Measurements from ENCODE around the gene WNK2.

Gene WNK2

DNA sequence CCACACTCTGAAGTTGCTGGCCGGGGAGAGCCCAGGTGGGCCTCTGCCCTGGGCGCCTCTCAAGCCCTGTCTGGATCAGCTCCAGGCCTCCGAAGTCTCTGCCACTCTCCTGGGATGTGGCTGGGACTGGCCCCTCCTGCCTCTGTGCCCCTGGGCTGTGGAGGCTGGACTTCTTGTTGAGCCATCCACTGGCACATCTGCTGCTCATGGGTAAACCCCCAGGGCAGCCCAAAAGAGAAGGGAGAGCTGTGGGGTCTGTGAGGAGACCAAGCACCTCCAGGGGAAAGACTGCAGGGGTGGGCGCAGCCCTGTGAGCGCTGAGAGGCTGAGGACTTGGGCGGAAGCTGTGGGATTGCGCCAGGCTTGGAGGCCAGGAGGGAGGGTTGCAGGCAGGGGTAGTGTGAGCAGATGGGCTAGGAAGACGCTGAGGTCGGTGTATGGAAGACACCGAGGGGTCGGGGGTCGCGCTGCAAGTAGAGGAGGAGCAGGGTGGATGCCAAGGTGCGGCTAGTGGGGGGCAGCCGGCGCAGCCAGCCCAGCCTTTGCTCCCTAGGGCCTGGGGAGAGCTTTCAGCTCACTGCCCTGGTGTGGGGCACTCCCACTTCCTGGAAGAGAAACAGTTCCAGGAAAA lies 118.1 kb downstream of the WNK2 start:
- in situ Hi-C loops (cut with HindIII; ENCODE audit: low sequenced_read_pairs), result no loop called here

DNA sequence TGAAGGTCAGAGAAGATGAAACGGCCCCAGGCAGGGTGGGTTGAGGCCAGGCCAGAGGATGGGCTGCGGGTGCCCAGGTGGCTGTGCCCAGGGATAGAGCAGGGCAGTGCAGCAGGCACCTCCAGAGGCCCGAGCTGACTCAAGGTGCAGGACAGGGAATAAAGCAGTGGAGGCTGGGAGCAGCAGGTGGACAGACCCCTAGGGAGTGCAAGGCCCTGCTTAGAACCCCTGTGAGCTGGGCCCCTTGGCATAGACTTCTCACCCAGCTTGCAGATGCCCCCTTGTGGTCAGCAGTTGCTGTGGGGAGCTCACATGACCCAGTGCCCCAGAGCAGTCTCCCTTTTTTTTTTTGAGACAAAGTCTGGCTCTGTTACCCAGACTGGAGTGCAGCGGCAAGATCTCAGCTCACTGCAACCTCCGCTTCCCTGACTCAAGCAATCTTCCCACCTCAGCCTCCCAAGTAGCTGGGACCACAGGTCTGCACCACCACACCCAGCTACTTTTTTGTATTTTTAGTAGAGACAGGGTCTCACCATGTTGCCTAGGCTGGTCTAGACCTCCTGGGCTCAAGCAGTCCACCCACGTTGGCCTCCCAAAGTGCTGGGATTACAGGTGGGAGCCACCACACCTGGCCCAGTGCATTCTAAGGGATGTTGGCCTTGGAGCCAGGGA lies 118.8 kb downstream of the WNK2 start:
- in situ Hi-C loops (cut with HindIII; ENCODE audit: low sequenced_read_pairs), result no loop called here

DNA sequence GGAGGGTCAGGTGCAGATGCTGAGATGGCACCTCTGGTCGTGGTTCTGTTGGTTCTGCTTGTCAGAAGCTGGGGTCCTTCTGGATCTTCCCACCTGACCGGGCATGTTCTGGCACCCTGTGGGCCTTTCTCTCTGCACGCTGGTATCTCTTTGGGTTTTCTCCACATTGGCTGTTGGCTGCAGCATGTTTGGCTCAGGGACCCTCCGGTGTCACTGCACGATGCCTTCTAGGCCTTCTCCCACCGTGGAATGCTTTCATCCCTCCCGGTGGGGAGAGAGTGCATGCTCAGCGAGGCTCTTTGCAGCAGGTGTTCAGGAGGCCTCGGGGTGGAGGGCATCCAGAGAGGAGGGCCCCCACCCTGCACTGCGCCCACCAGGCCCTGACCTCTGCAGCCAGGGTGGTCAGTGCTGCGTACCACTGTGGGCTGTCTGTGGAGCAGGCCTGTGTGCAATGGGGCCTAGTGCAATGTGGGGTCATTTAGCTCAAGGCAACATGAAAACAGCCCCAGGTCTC lies 119.4 kb downstream of the WNK2 start:
- in situ Hi-C loops (cut with HindIII; ENCODE audit: low sequenced_read_pairs), result no loop called here

DNA sequence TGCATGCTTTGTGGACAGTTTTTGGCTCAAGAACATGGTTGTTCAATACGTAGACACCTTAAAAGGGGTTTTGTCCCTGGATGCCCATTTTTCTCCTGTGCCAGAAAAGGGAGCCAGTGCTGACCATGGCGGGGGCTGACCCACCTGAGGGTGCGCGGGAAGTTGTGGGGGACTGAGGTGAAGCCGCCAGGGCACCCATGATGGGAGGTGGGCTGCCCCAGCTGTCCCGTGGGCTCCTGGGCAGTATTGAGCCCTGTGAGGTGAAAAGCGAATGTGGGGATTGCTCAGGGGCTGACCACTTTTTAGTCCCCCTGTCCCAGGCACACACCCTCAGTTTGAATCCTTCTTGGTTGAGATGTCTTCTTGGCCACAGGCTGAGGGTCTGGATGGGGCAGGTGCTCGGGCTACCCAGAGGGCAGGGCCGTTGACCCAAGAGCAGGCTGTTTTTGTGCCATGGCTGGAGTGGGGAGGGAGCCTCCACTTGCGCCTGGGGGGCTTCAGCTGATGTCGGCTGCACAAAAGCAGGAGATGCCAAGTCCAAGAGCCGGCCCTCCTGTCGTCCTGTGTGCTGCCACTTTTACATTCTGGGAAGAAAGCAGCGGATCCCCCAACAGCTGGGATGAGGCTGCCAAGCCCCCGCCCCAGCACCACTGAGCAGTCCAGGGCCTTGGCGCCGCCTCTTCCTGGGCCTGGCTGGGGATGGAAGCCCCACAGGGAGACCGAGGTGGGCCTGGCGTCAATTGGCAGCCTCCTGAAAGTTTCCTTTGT lies 120.1 kb downstream of the WNK2 start:
- in situ Hi-C loops (cut with HindIII; ENCODE audit: low sequenced_read_pairs), result no loop called here

DNA sequence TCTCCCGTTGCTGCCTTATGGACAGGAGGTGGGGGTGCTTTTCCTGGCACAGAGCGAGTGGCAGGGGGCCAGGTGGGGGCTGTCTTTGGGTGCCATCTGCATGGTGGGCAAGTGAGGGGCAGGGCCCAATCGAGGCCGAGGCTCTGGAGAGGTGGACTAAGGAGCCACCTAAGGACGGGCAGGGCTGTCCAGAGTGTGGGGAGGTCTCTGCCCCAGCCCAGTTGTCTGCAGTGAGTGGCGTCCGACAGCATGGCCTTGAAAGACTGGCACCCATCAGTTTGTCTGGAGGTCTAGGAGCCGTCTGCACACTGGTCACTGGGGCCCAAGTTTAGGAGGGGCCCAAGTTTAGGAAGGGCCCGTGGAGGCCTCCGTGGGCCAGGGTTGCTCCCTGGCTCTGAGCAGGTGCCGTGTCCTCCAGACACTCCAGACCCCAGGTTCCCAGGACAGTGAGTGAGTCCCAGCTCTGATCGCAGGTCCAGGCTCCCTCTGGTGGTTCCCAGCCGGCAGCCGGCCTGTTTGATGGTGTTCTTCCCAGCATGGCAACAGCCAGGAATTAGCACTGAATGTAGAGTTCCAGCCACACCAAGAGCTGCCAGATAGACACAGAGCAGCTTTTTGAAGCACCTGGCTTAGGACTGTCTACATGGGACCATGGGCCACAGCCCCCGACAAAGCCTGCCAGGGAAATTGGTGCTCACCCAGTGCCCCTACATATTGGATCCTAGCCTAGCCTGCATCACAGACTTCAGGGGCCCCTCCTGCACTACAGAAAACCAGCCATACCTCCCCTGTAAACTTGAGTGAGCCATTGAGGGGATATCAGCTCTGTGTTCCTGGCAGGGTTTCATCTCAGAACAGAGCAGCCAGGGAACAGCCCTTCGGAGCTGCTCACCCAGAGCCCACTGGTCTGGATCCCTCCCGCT lies 120.9 kb downstream of the WNK2 start:
- in situ Hi-C loops (cut with HindIII; ENCODE audit: low sequenced_read_pairs), result no loop called here

DNA sequence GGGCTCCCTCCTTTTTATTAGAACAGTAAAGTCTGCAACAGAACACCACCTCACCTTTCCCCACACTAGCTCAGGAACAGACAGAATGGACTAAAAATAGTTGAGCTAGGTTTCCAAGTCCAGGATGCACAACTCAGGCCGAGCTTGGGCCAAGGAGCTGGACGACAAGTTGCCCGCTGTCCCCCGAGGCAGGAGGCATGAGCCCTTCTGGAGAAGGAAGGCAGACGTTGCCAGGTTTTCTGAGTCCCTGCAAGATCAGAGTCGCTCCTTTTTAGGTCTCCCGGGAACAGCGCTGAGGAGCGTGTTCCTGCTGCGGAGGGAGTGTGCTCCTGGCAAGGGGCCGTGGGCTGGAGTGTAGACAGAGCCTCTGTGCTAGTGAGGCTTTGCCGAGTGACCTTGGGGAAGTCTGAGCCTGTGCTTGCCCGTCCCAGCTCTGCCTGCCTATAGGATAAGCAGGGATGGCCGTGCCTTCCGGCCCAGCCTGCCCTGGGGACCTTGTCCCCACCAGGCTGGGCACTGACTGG lies 121.6 kb downstream of the WNK2 start:
- in situ Hi-C loops (cut with HindIII; ENCODE audit: low sequenced_read_pairs), result no loop called here

DNA sequence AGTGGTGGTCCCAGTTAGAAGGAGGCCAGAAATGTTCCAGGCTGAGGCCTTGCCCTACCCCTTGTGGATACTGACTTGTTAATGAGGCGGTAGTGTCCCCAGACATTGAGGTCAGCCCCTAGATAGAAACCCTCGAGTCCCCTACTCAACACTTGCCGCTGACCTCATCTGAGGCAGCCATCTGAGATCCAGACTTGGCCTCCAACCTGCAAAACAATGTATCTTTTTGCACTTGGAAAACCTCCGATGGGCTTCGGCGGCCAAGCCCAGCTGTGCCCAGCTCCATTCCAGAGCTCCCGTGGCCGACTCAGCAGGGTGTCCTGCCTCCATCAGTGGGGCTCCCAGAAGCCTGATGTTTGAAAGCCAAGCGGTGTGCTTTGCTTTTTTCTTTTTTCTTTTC lies 122.1 kb downstream of the WNK2 start:
- in situ Hi-C loops (cut with HindIII; ENCODE audit: low sequenced_read_pairs), result no loop called here

DNA sequence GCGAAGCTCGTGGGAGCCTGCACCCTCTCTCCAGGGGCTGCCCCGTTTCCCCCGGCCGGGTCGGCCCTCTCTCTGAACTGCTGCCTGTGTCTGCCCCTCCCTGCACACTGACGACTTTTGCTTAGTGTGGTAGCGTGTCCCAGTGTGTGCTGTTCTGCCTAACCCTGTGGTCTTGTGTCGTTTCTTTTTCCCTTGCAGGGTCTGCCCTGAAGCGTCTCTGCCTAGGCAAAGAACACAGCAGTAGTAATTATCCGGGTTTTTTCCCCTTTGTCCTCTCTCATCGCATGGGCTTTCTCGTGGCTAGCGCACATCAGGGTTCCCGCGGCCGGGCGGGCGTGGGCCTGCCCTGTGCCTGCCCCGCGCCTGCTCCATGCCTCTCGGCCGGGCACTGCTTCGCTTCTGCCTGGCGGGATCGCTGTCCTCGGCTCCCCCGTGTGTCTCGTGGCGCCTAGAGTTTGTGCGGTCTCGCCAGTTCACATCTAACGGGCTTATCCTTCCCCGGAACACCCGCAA lies 122.7 kb downstream of the WNK2 start:
- in situ Hi-C loops (cut with HindIII; ENCODE audit: low sequenced_read_pairs), result no loop called here

DNA sequence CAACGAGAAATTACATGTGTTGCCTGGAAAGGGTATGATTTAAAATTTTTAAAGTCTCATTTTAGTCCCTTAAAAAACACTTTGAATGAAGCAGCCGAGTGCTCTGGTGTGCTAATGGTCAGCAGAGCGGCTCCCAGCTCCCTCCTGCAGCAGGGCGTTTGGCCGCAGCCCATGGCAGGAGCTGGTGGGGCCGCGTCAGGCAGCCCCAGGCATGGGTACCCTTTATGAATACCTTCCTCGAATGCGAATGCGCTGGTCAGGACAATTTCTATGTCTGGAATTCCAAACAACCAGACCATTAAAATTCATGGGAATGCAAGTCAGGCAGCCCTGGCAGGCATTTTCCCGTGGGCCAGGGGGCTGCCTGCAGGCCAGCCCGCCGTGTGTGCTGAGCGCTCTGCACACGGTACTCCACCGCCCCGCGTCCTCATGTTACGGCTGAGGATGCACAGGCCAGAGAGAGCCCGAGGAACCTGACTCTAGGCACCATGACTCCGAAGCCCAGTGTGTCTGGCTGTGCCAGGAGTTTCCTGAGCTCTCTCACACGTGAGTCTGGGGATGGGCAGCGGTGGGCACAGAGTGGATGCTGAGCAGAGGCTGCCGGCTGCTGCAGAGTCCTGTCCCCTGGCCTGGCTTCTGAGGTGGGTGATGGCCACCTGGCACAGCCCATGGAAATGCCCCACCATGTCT lies 123.7 kb downstream of the WNK2 start:
- in situ Hi-C loops (cut with HindIII; ENCODE audit: low sequenced_read_pairs), result no loop called here

DNA sequence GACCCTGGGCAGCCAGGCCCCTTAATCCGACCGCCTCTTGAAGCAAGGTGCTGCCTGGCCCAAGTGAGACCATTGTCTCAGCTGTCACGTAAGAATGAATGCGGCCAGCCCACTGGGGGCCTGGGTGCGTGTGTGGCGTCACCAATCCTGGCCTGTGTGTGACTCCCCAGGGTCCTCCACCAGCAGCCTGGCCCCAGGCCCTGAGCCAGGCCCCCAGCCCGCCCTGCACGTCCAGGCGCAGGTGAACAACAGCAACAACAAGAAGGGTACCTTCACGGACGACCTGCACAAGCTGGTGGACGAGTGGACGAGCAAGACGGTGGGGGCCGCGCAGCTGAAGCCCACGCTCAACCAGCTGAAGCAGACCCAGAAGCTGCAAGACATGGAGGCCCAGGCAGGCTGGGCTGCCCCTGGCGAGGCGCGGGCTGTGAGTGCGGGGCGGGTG lies 124.2 kb downstream of the WNK2 start:
- in situ Hi-C loops (cut with HindIII; ENCODE audit: low sequenced_read_pairs), result no loop called here

DNA sequence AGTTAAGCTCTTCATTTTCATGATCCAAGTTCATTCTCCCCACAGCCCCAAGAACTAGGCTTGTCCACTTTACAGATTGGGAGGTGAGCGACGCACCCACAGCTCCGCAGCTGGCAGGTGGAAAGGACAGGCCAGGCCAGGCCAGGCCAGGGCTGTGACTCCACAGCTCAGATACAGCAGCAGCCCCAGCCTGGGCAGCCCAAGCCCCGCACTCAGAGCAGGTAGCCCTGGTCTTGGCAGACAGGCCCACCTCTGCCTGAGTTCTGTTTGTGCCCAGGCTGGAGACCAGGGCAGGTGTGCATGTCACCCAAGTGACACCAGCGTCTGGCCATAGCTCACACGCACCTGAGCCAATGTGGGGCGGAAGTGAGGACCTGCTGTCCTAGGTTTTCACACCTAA lies 124.7 kb downstream of the WNK2 start:
- in situ Hi-C loops (cut with HindIII; ENCODE audit: low sequenced_read_pairs), result no loop called here

DNA sequence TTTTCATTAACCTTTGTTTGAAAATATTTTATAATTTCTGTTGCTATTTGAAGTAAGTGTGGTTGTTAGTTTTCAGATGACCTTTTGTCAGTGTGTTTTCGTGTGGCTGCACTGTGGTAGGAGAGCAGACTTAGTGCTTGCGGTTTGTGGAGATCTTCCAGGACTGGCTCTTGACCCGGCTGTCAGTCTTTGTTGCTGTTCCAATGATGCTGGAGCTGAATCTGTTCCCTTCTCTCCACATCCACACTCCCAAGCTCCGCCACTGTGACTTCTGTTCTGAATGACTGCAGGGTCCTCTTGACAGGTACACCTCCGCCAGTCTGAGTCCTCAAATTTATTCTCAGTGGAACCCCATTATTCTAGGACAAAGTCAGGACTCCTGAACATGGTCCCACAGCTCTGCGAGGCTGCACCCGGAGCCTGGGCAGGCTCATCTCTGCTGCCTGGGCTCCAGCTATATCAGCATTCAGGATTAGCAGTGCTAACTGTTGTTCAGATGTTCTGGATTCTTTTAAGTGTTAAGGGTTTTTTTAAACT lies 126.0 kb downstream of the WNK2 start:
- in situ Hi-C loops (cut with HindIII; ENCODE audit: low sequenced_read_pairs), result no loop called here

DNA sequence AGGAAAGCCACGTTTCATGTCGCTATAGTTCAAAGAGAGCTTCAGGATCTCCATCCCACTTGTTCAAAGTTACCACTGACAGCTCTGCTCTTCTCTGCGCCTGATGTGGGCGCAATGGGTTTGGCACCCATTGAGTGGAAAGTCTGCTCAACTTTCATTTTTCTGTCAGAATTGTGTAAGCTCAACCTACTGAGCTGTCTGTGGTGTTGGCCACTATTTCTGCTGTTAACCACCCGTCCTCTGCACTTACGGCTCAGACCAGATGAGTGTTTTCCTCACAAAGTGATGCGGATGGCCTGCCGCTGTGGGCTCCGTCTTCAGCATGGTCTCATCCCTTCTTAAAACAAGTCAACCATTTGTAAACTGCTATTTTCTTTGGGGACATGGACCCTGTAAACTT lies 131.2 kb downstream of the WNK2 start:
- in situ Hi-C loops (cut with HindIII; ENCODE audit: low sequenced_read_pairs), result no loop called here

DNA sequence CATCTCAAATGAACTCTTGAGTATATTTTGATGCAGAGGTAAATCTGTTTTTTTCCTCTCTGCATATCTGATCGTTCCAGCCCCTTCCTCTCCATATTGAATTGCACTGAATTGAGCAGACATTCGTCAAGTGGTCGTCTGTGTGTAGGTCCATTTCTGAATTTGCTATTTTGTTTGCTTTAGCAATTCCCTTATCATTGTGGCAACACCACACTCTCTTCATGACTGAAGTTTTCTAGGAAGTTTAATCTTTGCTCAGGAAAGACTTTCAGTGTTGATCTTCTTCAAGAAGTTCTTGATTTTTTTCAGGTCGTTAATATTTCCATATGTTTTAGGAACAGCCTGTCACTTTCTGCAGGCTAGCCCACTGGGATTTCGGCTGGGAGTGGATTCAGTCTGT lies 132.0 kb downstream of the WNK2 start:
- in situ Hi-C loops (cut with HindIII; ENCODE audit: low sequenced_read_pairs), result no loop called here

DNA sequence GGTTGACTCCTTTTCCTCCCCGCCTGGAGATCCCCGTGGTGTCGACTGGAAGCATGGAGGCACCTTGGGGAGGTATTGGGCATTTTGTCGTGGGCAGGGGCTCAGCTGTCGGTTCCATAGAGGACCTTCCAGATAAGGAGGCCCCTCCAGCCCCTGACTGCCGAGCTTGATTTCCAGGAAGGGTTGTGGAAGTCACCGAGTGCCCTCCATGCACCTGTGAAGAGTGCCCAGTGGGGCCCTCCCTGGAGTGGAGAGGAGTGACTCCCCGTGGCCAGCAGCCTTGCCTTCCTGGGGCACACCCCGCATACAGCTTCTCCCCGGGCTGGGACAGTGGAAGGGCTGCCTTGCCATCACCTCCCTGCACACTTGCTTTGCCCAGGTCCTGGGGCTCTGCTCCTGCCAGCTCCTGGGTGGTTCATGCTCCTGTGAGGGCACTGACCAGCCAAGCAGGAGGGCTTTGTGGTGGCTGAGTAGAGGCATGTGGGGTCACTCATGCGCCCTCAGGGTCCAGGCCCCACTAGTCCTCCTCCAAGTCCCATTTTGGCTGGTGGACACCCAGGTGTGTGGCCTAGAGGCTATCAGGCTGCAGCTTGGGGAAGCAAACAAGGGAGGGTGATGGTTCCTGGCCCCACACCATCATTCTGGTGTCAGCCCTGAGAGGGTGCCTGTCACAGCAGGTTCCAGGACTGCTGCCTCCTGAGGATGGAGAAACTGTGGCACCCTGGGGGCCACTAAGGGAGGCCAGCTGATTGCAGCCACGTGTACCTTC lies 133.0 kb downstream of the WNK2 start:
- in situ Hi-C loops (cut with HindIII; ENCODE audit: low sequenced_read_pairs), result no loop called here

DNA sequence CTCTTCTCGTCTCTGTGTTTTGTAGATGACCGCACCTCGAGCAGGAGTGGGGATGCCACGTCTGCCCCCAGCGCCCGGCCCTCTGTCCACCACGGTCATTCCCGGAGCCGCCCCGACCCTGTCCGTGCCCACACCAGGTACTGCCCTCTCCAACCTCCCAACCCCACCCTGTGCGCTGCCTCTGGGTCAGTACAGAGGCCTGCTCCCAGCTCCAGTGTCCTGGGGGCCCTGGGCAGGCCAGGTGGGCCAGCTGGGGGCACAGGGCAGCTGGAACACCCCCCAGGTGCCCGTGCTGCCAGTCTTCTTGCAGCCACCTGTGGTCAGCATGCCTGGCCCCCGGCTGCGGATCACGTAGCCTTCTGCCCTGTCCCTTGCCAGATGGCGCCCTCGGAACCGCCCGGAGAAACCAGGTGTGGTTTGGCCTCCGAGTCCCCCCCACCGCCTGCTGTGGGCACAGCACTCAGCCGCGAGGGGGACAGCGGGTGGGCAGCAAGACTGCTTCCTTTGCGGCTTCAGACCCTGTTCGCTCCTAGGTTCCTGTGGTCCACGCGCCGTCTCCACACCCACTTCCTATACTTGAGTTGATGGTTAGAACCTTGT lies 133.7 kb downstream of the WNK2 start:
- in situ Hi-C loops (cut with HindIII; ENCODE audit: low sequenced_read_pairs), result no loop called here

DNA sequence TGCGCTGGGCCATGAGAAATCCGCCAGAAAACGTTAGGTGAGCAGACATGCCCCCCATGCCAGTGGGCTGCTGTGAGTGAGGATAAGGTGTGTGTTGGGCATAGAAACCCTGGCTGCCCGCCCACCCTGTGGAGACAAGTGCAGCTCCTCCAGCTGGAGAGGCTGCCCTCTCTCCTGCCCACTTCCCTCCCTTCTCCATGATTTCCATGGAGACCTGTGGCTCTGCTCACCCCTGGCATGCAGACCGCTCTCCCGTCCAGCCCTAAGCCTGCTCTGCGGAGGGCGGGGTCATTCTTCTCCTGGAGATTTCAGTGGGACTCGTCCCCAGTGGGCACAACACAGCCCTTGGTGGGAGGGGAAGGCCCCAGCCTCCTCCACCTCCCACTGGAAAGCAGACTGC lies 134.5 kb downstream of the WNK2 start:
- in situ Hi-C loops (cut with HindIII; ENCODE audit: low sequenced_read_pairs), result no loop called here

DNA sequence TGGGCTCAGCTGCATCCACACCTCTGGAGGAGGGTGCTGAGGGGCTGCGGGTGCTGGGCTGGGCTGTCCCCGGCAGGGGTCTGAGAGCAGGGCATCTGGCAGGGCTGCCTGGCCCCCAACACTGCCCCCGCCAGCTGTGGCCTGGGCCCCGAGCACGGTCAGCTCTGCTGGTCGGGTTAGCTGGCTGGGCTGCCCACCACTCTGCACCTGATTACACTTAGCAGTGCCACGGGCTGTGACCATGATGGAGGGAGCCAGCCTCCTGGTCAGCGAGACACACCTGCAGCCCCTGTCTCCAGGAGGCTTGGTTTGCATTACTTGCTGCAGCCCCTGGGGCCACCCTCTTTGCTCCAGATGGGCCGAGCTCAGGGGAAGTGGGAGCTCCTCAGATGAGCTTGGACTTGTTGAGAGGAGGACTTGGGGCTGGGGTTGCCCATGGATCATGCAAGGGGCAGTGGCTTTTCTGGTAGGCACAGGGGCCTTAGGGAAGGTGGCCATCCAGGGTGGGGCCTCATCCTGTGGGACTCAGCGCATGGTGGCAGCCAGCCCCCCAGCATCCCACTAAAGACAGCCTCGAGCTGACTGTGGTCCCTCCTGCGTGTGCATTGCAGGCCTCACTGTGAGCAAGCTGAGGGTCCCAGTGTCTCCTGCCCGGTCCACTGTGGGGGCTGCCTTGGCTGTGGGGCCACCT lies 135.5 kb downstream of the WNK2 start:
- in situ Hi-C loops (cut with HindIII; ENCODE audit: low sequenced_read_pairs), result no loop called here

Measured in endothelial cell of hepatic sinusoid (primary cell).